Thyroid gland (tissue), 4 donors: ENCODE data around the gene CFAP46. TPM values are rescaled to one million over a fixed set of nuclear protein-coding genes. Genes with fewer than 3 reads are reported as not detected.

Experiments used
- DNase-seq, 2 donors: peaks; one replicate each; pipeline ENCODE4 v3.0.0-alpha.2; 2019
- H3K27ac ChIP-seq, 3 donors: fragments of 200-600 bp; sonication (generic); 1 replicate in 2 of 3; 2 replicates in 1 of 3; pipeline ENCODE4 v1.5.1; 2016 to 2019; ENCODE audit warnings: mild to moderate bottlenecking in 1 of 3, moderate library complexity in 1 of 3
- H3K27me3 ChIP-seq: fragments of 200-600 bp; sonication (generic); one replicate; pipeline ENCODE4 v1.5.1; 2019
- H3K36me3 ChIP-seq, 2 donors: fragments of 200-600 bp; sonication (generic); one replicate each; pipeline ENCODE4 v1.5.1; 2016 to 2019
- H3K4me1 ChIP-seq, 2 donors: fragments of 200-600 bp; sonication (generic); one replicate each; pipeline ENCODE4 v1.5.1; 2017 to 2019
- H3K4me3 ChIP-seq, 3 donors: fragments of 200-600 bp; sonication (generic); replicated peaks in 1 of 3; 1 replicate in 2 of 3; 2 replicates in 1 of 3; pipeline ENCODE4 v1.5.1; 2016; ENCODE audit warnings: mild to moderate bottlenecking in 1 of 3
- H3K9me3 ChIP-seq: fragments of 200-600 bp; sonication (generic); one replicate; pipeline ENCODE4 v1.5.1; 2017
- CTCF ChIP-seq, 6 experiments: fragments of 200-600 bp in 3 of 6; fragments of 450-650 bp in 3 of 6; sonication (generic) in 3 of 6; IDR thresholded peaks; one replicate each; pipeline ENCODE4 v1.5.1; 2016 to 2019; ENCODE audit warnings: antibody characterized with exemption in 6 of 6, mild to moderate bottlenecking in 2 of 6, inconsistent platforms in 1 of 6, moderate library complexity in 1 of 6
- POLR2A ChIP-seq, 2 donors: fragments of 450-650 bp; IDR thresholded peaks; one replicate each; pipeline ENCODE4 v1.6.1; 2017; ENCODE audit warnings: antibody characterized with exemption in 2 of 2, mild to moderate bottlenecking in 2 of 2, moderate library complexity in 1 of 2
- WGBS, 2 donors: methylation state at CpG; one replicate each; pipeline ENCODE4 v1.1.5; 2017; 5-methylcytosine and 5-hydroxymethylcytosine counted together
- intact Hi-C: fragments of 100-400 bp; cut with DNase I; formaldehyde crosslinking; loops from one replicate; pipeline ENCODE4 v1.15.1; 2023
- total RNA-seq, 4 donors: library from RNA; depleted of rRNA; stranded (reverse); fragments of >200 nt; gene quantifications; one replicate each; pipeline ENCODE4 v1.2.3, GENCODE V29; 2016

CFAP46 gene
- total RNA-seq, 4 donors from 2014 or later, result 3.6 to 12.7 (median 9.1) TPM

GRCh38 chr10:132865171-132865631, 77.2 kb downstream of the CFAP46 start:
- no peaks in the 10 kb centered on the region for H3K9me3 ChIP-seq
- H3K27ac ChIP-seq, result no peak overlapping the region
- TF ChIP-seq CTCF (IDR thresholded peaks at IDR 0.05) (no peak), POLR2A (IDR thresholded peaks at IDR 0.05) (no peak)
- DNase-seq, result no peak
- intact Hi-C loops, result no loop called here
- 16 to 38% methylated on average over 3 to 13 of the region's 14 CpGs for WGBS, 2 donors
- H3K4me1 ChIP-seq, result no peaks in the 10 kb centered on the region
- no peaks in the 10 kb centered on the region for H3K36me3 ChIP-seq
- no peak overlapping the region for H3K4me3 ChIP-seq
- no peaks in the 10 kb centered on the region for H3K27me3 ChIP-seq

GRCh38 chr10:132862485-132863420, 79.6 kb downstream of the CFAP46 start:
- Histone ChIP-seq H3K27me3 (no peaks in the 10 kb centered on the region), H3K9me3 (no peaks in the 10 kb centered on the region), H3K27ac (no peak overlapping the region), H3K4me3 (no peak overlapping the region), H3K36me3 (no peaks in the 10 kb centered on the region), H3K4me1 (no peaks in the 10 kb centered on the region)
- TF ChIP-seq CTCF (IDR thresholded peaks at IDR 0.05) (no peak), POLR2A (IDR thresholded peaks at IDR 0.05) (no peak)
- no peak for DNase-seq
- 38 to 48% methylated on average over 29 to 33 of the region's 34 CpGs for WGBS, 2 donors
- intact Hi-C loops, result no loop called here

- intact Hi-C loops, result no loop called here
- Histone ChIP-seq H3K4me1 (no peaks in the 10 kb centered on the region), H3K36me3 (no peaks in the 10 kb centered on the region), H3K4me3 (no peak overlapping the region), H3K27ac (no peak overlapping the region), H3K27me3 (no peaks in the 10 kb centered on the region), H3K9me3 (no peaks in the 10 kb centered on the region)
- TF ChIP-seq POLR2A (IDR thresholded peaks at IDR 0.05) (no peak), CTCF (IDR thresholded peaks at IDR 0.05) (no peak)
- 53 to 76% methylated on average over 14 to 21 of the region's 24 CpGs for WGBS, 2 donors
- no peak for DNase-seq
Observed at GRCh38 chr10:132861884-132862461, 80.4 kb downstream of the CFAP46 start.

GRCh38 chr10:132861116-132861691, 81.2 kb downstream of the CFAP46 start:
- Histone ChIP-seq H3K27ac (no peak overlapping the region), H3K9me3 (no peaks in the 10 kb centered on the region), H3K4me1 (no peaks in the 10 kb centered on the region), H3K4me3 (no peak overlapping the region), H3K36me3 (no peaks in the 10 kb centered on the region), H3K27me3 (no peaks in the 10 kb centered on the region)
- WGBS, 2 donors, result 67 to 71% methylated on average over 10 to 12 of the region's 22 CpGs
- DNase-seq, result no peak
- no peak for TF ChIP-seq CTCF (IDR thresholded peaks at IDR 0.05)
- intact Hi-C loops, result no loop called here

- no peaks in the 10 kb centered on the region for H3K27me3 ChIP-seq
- no peaks in the 10 kb centered on the region for H3K36me3 ChIP-seq
Observed at GRCh38 chr10:132860532-132860931, 81.8 kb downstream of the CFAP46 start.

More at GRCh38 chr10:132860532-132860931, 81.8 kb downstream of the CFAP46 start:
- Histone ChIP-seq H3K9me3 (no peaks in the 10 kb centered on the region), H3K4me3 (no peak overlapping the region), H3K27ac (no peak overlapping the region), H3K4me1 (no peaks in the 10 kb centered on the region)
- WGBS, 2 donors, result 90% methylated on average over 15 of the region's 16 CpGs
- DNase-seq, result no peak
- intact Hi-C loops, result no loop called here
- TF ChIP-seq POLR2A (IDR thresholded peaks at IDR 0.05) (no peak), CTCF (IDR thresholded peaks at IDR 0.05) (no peak)
